T47D (cell line): ENCODE results near the gene MVD.
"Not testable (repeated sequence)": the region's sequence is repeated elsewhere in the genome, so short reads cannot be mapped to it uniquely, and the experiment has no call there.

Source experiments
- DNase-seq, 2 experiments: peaks; one replicate each; pipeline versions ENCODE4 v3.0.0 to v3.0.0-alpha.2; 2011 to 2012; ENCODE audit warnings: low read depth in 1 of 2, low spot score in 1 of 2
- JUND ChIP-seq: IDR thresholded peaks from 2 replicates; pipeline ENCODE4 v1.6.1; 2012; ENCODE audit warnings: low read depth
- in situ Hi-C: cut with HindIII; loops from 2 replicates; pipeline ENCODE4 v1.10.0; 2016; ENCODE audit warnings: low sequenced_read_pairs, low pct_unique_long_range_greater_than_20kb

The MVD gene

DNA sequence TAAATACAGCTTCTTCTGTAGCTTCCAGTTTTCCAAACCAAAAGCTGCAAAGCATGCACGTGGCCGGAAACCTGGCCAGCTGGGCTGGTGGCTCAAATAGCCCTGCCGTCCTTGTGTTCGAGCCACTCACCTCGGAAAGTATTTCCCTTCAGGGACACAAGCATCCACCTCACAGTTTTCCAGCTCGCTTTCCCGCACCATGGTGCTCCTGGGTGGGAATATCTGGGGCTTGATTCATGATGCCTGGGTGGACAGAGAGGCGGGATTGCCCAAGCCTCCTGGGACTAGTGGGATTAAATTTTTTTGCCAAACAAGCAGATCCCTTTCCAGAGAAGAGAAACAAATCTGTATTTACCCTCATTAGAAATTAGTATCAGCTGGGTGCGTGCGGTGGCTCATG lies 7.1 kb upstream of the MVD start:
- no peak for DNase-seq
- in situ Hi-C loops: no loop called here
- no peak for TF ChIP-seq JUND

GRCh38 chr16:88669493-88669892 lies 6.6 kb upstream of the MVD start:
- in situ Hi-C loops, DNase-seq: not testable (repeated sequence)

GRCh38 chr16:88667461-88667860 lies 4.6 kb upstream of the MVD start:
- in situ Hi-C loops: no loop called here
- no peak for DNase-seq
- TF ChIP-seq JUND: no peak

DNA sequence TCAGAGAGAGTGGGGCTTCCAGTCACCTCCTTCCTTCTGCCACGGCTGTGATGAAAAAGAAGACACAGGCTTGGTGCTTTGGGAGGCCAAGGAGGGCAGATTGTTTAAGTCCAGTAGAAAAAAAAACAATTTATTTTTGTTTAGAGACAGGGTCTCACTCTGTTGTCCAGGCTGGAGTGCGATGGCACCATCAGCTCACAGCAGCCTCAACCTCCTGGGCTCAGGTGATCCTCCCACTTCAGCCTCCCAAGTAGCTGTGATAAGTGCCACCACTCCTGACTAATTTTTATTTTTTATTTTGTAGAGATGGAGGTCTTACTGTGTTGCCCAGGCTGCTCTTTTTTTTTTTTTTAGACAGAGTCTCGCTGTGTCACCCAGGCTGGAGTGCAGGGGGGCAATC lies 2.7 kb upstream of the MVD start:
- no peak for DNase-seq
- TF ChIP-seq JUND: no peak
- in situ Hi-C loops: no loop called here

DNA sequence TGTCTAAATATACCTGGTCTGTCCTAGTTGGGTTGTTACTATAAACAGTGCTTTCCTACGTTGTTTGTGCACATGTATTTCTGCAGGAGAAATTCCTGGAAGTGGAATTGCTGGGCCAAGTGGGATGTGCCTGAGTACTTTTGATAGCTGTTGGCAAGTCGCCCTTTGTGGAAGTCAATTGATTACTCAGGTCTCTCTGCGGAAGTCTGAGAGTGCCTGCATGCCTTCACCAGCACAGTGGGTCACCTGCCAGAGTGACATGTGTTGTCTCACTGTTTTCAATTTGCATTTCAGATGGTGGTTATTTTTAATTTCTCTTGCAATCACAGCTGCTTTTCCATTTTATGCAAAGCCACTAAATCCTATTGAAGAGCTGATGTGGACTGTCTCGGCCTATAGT lies 2.3 kb upstream of the MVD start:
- in situ Hi-C loops: no loop called here
- no peak for TF ChIP-seq JUND
- DNase-seq: no peak

- no peak for TF ChIP-seq JUND
- DNase-seq: no peak
- in situ Hi-C loops: no loop called here
Measured at GRCh38 chr16:88662222-88662842, 559 bp downstream of the MVD start.

DNA sequence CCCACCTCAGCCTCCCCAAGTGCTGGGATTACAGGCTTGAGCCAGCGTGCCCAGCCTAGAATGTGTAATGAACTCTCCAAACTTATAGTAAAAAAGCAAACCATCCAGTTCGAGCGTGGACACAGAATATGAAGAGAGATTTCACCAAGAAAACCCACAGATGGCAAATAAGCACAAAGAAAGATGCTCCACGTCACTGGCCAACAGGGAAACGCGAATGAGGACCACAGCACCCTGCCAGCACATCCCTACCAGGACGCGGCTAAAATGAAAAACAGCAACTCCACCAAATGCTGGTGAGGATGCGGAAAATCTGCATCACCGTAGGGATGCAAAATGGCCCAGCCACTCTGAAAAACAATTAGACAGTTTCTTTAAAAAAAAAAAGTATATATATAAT lies 1.4 kb downstream of the MVD start:
- DNase-seq: no peak
- in situ Hi-C loops: no loop called here
- TF ChIP-seq JUND: no peak

DNA sequence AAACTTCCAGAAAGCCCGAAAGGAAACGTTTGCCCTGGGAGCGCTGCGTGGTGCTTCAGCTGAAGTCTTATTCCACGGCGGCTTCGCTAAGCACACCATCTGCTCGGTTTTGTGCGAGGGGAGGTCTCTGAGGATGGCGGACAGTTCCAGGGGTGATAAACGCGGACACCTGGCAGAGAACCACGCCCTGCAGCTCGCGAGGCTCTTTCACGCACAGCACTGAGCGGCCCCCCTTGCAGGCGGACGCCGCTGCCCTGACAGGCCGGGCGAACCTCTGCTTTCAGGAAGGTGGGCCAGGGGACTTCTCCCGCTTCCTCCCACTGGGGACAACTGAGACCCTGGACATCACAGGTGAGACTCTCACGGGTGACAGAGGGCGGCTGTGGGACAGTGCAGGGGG lies 3.7 kb downstream of the MVD start:
- in situ Hi-C loops: no loop called here
- no peak for TF ChIP-seq JUND
- no peak for DNase-seq

DNA sequence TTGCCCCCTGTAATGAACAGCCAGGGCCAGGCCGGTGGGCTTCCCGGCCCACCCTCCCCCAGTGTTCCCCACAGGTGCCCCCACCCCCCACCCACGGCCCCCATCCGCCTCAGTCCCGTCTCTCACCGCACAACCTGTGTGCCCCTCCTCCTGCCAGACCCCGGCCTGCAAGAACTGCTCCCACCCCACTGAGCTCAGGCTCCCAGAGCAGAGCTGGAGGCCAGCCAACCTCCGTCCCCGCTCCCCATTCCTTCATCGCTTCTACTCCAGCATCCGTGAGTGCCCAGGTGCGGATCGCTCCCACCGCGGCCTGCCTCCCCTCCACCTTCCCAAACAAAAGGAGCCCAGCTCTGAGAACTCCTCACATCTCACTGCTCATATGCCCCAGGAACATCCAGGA lies 4.2 kb downstream of the MVD start:
- DNase-seq: no peak
- TF ChIP-seq JUND: no peak
- in situ Hi-C loops: no loop called here

GRCh38 chr16:88657371-88657770 lies 5.5 kb downstream of the MVD start:
- in situ Hi-C loops: no loop called here
- no peak for DNase-seq
- no peak for TF ChIP-seq JUND

- TF ChIP-seq JUND: no peak
- in situ Hi-C loops: no loop called here
- DNase-seq: no peak
Measured at GRCh38 chr16:88656291-88656980, 6.5 kb downstream of the MVD start.

DNA sequence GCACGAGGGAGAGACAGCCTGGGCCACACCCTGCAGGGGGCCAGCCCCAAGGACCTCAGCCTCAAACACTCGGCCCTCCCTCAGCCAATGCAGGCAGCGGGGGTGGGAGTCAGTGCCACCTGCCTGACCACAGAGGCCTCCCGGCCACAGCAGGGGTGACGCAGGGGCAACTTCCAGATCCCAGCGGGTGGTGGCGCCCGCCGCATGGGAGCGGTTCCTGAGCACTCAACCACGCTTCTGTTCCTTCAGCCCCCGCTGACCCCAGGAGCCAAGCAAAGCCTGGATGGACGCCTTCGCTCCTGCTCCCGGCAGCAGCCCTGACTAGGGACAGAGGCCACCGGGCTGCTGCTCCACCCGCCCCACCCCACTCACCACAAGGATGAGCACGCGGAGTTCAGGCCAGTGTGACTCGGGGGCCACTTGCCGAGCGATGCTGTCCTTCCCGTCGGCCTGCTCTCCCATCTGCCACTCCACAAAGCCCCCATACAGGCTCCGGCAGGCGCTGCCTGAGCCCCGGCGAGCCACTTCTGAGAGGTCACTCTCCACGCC lies 7.1 kb downstream of the MVD start:
- in situ Hi-C loops: no loop called here
- no peak for TF ChIP-seq JUND

GRCh38 chr16:88655053-88655732 lies 7.7 kb downstream of the MVD start:
- TF ChIP-seq JUND: no peak
- DNase-seq: no peak
- in situ Hi-C loops: no loop called here

More for the DNA sequence above, 7.1 kb downstream of the MVD start:
- DNase-seq: no peak
